NCI-H1694 treated with DMSO at 0.1 percent for 48 hours (cell line): ENCODE measurements around the gene AURKAIP1.

Experiments
- DNase-seq: peaks from one replicate; lab custom pipeline; 2025; lab: John Stamatoyannopoulos, UW

AURKAIP1 gene

GRCh38 chr1:1347663-1348419 lies 27.2 kb downstream of the AURKAIP1 start:
- DNase-seq = no peak

GRCh38 chr1:1347026-1347595 lies 27.9 kb downstream of the AURKAIP1 start:
- DNase-seq = no peak

GRCh38 chr1:1346501-1346890 lies 28.5 kb downstream of the AURKAIP1 start:
- no peak for DNase-seq

DNA sequence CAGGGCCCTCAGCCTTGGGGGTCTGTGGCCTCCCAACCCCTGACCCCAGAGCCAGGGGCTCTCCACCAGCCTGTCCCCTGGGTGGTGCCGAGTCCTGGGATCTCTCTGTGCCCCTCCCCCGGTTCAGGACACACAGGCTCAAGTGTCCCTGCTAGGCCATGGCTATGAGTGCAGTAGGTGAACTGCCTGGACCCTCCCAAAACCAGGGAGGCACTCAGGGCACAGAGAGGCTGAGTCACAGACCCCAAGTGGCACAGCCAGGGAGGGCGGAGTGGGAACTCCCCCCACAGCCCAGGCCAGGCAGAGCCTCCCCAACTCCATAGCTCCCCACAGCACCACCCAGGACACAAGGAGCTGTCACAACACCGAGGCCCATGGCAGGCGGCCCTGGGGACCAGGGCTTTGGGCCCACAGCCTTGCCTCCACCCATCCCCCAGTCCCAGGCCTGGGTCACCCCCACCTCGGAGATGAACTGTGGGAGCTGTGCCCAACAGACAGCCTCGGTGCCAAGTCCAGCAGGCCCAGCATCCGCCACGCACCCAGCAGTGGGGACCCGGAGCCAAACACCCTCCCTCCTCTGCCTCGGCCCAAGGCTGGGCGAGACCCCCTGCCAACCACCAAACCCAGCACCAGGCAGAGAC lies 29.0 kb downstream of the AURKAIP1 start:
- no peak for DNase-seq

- DNase-seq = no peak
Measured at GRCh38 chr1:1345384-1345783, 29.6 kb downstream of the AURKAIP1 start.

GRCh38 chr1:1344655-1345361 lies 30.2 kb downstream of the AURKAIP1 start:
- DNase-seq = no peak

GRCh38 chr1:1343811-1344421 lies 31.1 kb downstream of the AURKAIP1 start:
- no peak for DNase-seq

DNA sequence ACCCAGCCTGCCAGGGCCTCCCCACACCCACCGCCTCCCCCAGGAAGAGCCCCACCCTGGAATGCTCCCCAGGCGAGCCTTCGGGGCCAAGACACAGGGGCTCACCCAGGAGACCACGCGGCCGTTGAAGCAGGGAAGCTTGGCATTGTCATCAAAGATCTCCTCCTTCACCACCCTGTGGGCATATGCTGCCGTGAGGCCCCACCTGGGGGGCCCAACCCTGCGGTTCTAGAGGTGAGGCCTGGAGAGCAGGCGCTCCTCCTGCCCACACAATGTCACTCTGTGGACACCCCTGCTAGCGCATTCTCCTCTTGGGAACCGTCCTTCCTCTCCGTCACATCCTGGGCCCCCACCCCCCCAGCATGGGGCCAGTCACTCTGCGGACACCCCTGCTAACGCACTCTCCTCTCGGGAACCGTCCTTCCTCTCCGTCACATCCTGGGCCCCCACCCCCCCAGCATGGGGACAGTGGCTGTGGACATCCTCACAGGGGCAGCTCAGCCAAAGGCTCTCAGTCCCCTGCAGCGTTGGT lies 32.4 kb downstream of the AURKAIP1 start:
- DNase-seq = no peak

GRCh38 chr1:1342061-1342562 lies 32.9 kb downstream of the AURKAIP1 start:
- no peak for DNase-seq

DNA sequence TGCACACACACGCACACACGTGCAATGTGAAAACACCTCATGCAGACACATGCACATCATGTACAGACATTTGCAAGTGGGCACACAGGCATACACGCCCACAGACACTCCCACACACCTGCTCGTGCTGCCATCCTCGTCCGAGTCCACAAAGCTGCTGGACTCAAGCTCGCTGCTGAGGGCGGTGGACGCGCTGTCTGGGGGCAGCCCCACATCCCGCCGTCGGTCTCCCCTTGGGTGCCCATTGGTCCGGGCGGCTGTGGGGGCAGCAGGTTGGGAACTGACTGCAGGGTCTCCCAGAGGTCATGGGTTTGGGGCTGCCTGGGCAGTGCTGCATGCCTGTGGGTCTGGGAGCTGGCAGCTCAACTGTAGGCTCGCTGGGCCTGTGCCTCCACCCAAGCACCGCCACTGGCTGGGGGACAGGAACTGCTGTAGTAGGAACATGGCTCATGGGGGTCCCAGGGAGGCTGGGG lies 33.4 kb downstream of the AURKAIP1 start:
- DNase-seq = no peak

DNA sequence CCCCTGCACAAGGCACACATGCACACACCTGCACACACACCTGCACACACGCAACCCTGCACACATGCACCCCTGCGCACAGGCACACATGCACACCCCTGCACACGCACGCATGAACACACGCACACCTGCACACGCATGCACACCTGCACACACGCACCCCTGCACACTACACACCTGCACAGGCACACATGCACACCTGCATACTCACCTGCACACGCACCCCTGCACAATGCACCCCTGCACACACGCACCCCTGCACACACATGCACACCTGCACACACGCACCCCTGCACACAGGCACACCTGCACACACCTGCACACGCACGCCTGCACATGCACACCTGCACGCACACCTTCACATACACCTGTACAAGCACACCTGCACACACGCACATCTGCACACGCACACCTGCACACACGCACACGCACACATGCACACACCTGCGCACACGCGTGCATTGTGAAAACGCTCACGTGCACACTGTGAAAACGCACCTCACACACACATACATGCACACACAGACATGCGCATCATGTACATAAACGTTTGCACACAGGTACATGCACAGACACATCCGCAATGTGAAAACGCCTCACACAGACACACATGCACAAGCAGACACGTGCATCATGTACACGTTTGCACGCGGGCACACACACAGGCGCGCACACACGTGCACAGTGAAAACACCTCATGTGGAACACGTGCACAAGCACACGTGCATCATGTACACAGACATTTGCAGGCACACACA lies 34.0 kb downstream of the AURKAIP1 start:
- DNase-seq = no peak

GRCh38 chr1:1340185-1340584 lies 34.8 kb downstream of the AURKAIP1 start:
- DNase-seq = no peak

GRCh38 chr1:1338278-1338677 lies 36.7 kb downstream of the AURKAIP1 start:
- DNase-seq = no peak

DNA sequence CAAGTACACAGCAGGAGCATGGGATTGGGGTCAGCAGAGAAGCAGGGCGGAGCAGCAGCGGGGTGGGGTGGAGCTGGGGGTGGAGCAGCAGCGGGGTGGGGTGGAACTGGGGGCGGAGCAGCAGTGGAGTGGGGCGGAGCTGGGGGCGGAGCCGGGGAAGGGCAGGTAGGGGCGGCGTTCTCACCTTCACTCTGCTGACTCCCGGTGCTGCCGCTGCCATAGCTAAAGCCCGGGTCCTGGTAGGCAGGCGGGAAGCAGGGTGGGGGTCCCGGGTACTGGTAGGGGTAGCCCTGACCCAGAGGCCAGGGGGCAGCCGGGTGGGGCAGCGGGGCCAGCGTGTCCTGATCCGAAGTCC lies 37.2 kb downstream of the AURKAIP1 start:
- no peak for DNase-seq

GRCh38 chr1:1336931-1337792 lies 37.8 kb downstream of the AURKAIP1 start:
- no peak for DNase-seq

- no peak for DNase-seq
Measured at GRCh38 chr1:1336446-1336845, 38.6 kb downstream of the AURKAIP1 start.

DNA sequence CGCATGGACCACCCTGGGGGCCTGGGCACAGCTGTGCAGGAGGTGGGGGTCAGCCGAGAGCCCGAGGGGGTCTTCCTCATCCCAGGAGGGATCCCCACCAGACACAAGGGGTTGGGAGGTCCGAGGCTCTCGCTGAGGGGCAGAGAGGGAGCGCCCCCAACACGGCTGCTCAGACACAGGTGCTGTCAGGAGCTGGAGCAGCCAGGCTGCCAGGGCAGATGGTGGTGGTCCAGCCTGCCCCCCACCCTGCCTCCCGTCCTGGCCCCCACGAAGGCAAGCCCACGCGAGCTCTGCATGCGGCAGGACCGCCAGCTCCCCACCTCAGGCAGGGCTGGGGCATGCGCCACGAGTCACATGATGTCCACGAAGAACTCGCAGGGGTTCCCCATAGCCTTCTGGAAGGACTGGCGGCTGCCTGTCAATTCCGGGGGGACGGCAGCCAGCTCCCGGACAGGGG lies 39.2 kb downstream of the AURKAIP1 start:
- no peak for DNase-seq

- DNase-seq = no peak
Measured at GRCh38 chr1:1335283-1335682, 39.7 kb downstream of the AURKAIP1 start.

- no peak for DNase-seq
Measured at GRCh38 chr1:1334835-1335234, 40.2 kb downstream of the AURKAIP1 start.
